Lower leg skin (tissue), 4 donors: Measurements from ENCODE around the gene PPP1R10. TPM values are rescaled to one million over a fixed set of nuclear protein-coding genes. Genes with fewer than 3 reads are reported as not detected.
A peak's percentile ranks its signal among the peaks of the same experiment; 100 is the strongest.

ENCODE experiments used
- DNase-seq, 2 donors: peaks; one replicate each; pipeline ENCODE4 v3.0.0-alpha.2; 2019; ENCODE audit warnings: low spot score in 2 of 2
- H3K4me3 ChIP-seq: fragments of 200-600 bp; sonication (generic); 2 replicates; pipeline ENCODE4 v1.5.1; 2017; ENCODE audit warnings: mild to moderate bottlenecking, low read depth; ENCODE audit not compliant: poor library complexity, severe bottlenecking
- CTCF ChIP-seq, 3 donors: fragments of 450-650 bp; IDR thresholded peaks; one replicate each; pipeline ENCODE4 v1.5.1; 2016; ENCODE audit warnings: antibody characterized with exemption in 3 of 3, mild to moderate bottlenecking in 3 of 3, moderate library complexity in 2 of 3
- POLR2A ChIP-seq, 2 donors: fragments of 450-650 bp; IDR thresholded peaks; one replicate each; pipeline ENCODE4 v1.6.1; 2016 to 2017; ENCODE audit warnings: antibody characterized with exemption in 2 of 2, mild to moderate bottlenecking in 1 of 2, moderate library complexity in 1 of 2
- WGBS, 2 donors: methylation state at CpG; one replicate each; pipeline ENCODE4 v1.1.5; 2018; 5-methylcytosine and 5-hydroxymethylcytosine counted together
- intact Hi-C: fragments of 100-400 bp; cut with DNase I; formaldehyde crosslinking; loops from one replicate; pipeline ENCODE4 v1.15.0; 2023; ENCODE audit warnings: low total_unique reads
- microRNA counts, 2 donors: library from miRNA; unstranded; fragments of <30 nt; microRNA quantifications; one replicate each; lab custom pipeline; 2016
- microRNA-seq, 2 donors: library from miRNA; unstranded; fragments of <30 nt; microRNA quantifications; one replicate each; pipeline ENCODE4, GENCODE V29; 2016; ENCODE audit warnings: borderline replicate concordance in 2 of 2, borderline number of aligned reads in 1 of 2
- total RNA-seq, 4 donors: library from RNA; depleted of rRNA; stranded (reverse); fragments of >200 nt; gene quantifications; one replicate each; pipeline ENCODE4 v1.1.0, GENCODE V29; 2016

PPP1R10 gene
- total RNA-seq, 4 donors from 2014 or later: 32.5 to 61.5 (median 49.4) TPM

- peak overlapping the region; percentile 69 for H3K4me3 ChIP-seq
- intact Hi-C loops: no loop called here
- DNase-seq: peak in 1 of 2 donors; percentile 56
- TF ChIP-seq POLR2A (IDR thresholded peaks at IDR 0.05) (no peak), CTCF (IDR thresholded peaks at IDR 0.05) (no peak)
- 2% methylated on average over 15 of the region's 15 CpGs for WGBS, 2 donors
Measured at GRCh38 chr6:30555816-30556065, 61.3 kb downstream of the PPP1R10 start.

GRCh38 chr6:30554962-30555815, 61.9 kb downstream of the PPP1R10 start:
- DNase-seq: peak; percentile 30 to 88
- TF ChIP-seq CTCF (IDR thresholded peaks at IDR 0.05) (no peak), POLR2A (IDR thresholded peaks at IDR 0.05) (no peak)
- intact Hi-C loops: no loop called here
- 11 to 15% methylated on average over 24 to 27 of the region's 34 CpGs for WGBS, 2 donors
- H3K4me3 ChIP-seq: peak overlapping the region; percentile 69

- H3K4me3 ChIP-seq: no peak overlapping the region
- DNase-seq: no peak
- 95 to 96% methylated on average over 4 of the region's 4 CpGs for WGBS, 2 donors
- intact Hi-C loops: no loop called here
- TF ChIP-seq POLR2A (IDR thresholded peaks at IDR 0.05) (no peak), CTCF (IDR thresholded peaks at IDR 0.05) (no peak)
Measured at GRCh38 chr6:30554404-30554803, 62.6 kb downstream of the PPP1R10 start.

MicroRNAs encoded within 50 kb of the gene (microRNA counts, 767-probe panel; counts per million panel counts)
- microRNA hsa-miR-877-5p (lab: Ali Mortazavi, UCI): 0 to 358 counts per million in 2 donors

Small RNA genes within 50 kb of the gene (microRNA-seq; reads per million reads assigned to microRNA genes)
- 18.7 to 31.3 reads per million in 2 donors for gene MIR877

Other genes starting within 250 kb of the PPP1R10 start
- 100 to 1,000 TPM; 685 to 929 (median 835) TPM for gene HLA-E, start 127.7 kb downstream of the PPP1R10 start, total RNA-seq
- 10 to 100 TPM; 30.4 to 39.6 (median 33.4) TPM for gene GNL1, start 60.8 kb downstream of the PPP1R10 start, total RNA-seq
- gene PRR3, start 59.9 kb downstream of the PPP1R10 start, total RNA-seq: 10 to 100 TPM in 2 of 4 donors, 1 to 10 TPM in 2; 4.5 to 14.0 (median 8.5) TPM
- 10 to 100 TPM; 39.3 to 57.7 (median 47.1) TPM for gene ABCF1, start 45.8 kb downstream of the PPP1R10 start, total RNA-seq
- 10 to 100 TPM; 57.2 to 64.8 (median 62.2) TPM for gene MRPS18B, start 597 bp upstream of the PPP1R10 start, total RNA-seq
- gene ATAT1, start 9.6 kb upstream of the PPP1R10 start, total RNA-seq: 1 to 10 TPM; 1.9 to 7.8 (median 5.6) TPM
- 10 to 100 TPM in 3 of 4 donors, 1 to 10 TPM in 1; 9.6 to 31.9 (median 13.9) TPM for gene C6orf136, start 29.9 kb upstream of the PPP1R10 start, total RNA-seq
- gene DHX16, start 55.8 kb upstream of the PPP1R10 start, total RNA-seq: 10 to 100 TPM; 25.0 to 37.0 (median 32.9) TPM
- gene PPP1R18, start 69.4 kb upstream of the PPP1R10 start, total RNA-seq: 10 to 100 TPM; 23.6 to 34.1 (median 27.3) TPM
- gene NRM, start 73.7 kb upstream of the PPP1R10 start, total RNA-seq: 1 to 10 TPM; 4.3 to 6.9 (median 6.1) TPM
- gene MDC1, start 100.0 kb upstream of the PPP1R10 start, total RNA-seq: 10 to 100 TPM in 1 of 4 donors, 1 to 10 TPM in 3; 9.7 to 21.4 (median 9.8) TPM
- 100 to 1,000 TPM; 119 to 179 (median 156) TPM for gene TUBB, start 103.1 kb upstream of the PPP1R10 start, total RNA-seq
- 10 to 100 TPM; 40.2 to 64.1 (median 42.5) TPM for gene FLOT1, start 125.4 kb upstream of the PPP1R10 start, total RNA-seq
- gene IER3, start 127.3 kb upstream of the PPP1R10 start, total RNA-seq: 10 to 100 TPM; 20.9 to 56.5 (median 33.3) TPM